Panc1 (cell line): ENCODE results near the gene SDF4. TPM values are rescaled to one million over a fixed set of nuclear protein-coding genes. Genes with fewer than 3 reads are reported as not detected.

Source experiments
- ATAC-seq: fragments of 200-7000 bp; cut with Tn5 transposase; 2 replicates; pipeline ENCODE4 v1.9.1; 2020; ENCODE audit warnings: mild to moderate bottlenecking, moderate library complexity
- BruUV-seq: library from RNA; stranded (reverse); fragments of 400-500 nt; replicated peaks from 2 replicates; lab custom pipeline; 2021; lab: Mats Ljungman, UMichigan
- CTCF ChIA-PET: fragments of 300-600 bp; sonication (Branson Sonifier 250); formaldehyde crosslinking; loops from one replicate; lab custom pipeline; 2022; ENCODE audit warnings: antibody characterized with exemption; lab: Charles Lee
- POLR2A ChIA-PET: fragments of 300-600 bp; sonication (Branson Sonifier 250); formaldehyde crosslinking; loops from one replicate; lab custom pipeline; 2022; ENCODE audit warnings: antibody characterized with exemption; lab: Charles Lee
- DNase-seq: peaks from one replicate; pipeline ENCODE4 v3.0.0-alpha.2; 2010; ENCODE audit warnings: low read depth, low spot score
- H3K27ac ChIP-seq: 2 replicates; pipeline ENCODE4 v1.5.1; 2011; ENCODE audit warnings: mild to moderate bottlenecking, low read length, inconsistent platforms
- H3K27me3 ChIP-seq: fragments of 200-500 bp; sonication (Bioruptor generic); 2 replicates; pipeline ENCODE4 v1.6.0; 2014; ENCODE audit warnings: low read length, inconsistent platforms; ENCODE audit not compliant: control insufficient read depth, insufficient read depth
- H3K36me3 ChIP-seq: fragments of 200-500 bp; sonication (Bioruptor generic); 2 replicates; pipeline ENCODE4 v1.5.1; 2014; ENCODE audit warnings: inconsistent platforms, mild to moderate bottlenecking, low read length, moderate library complexity; ENCODE audit not compliant: control insufficient read depth, insufficient read depth
- H3K4me1 ChIP-seq: 2 replicates; pipeline ENCODE4 v1.5.1; 2011; ENCODE audit warnings: inconsistent platforms, mild to moderate bottlenecking, low read length, moderate library complexity; ENCODE audit not compliant: control insufficient read depth, insufficient read depth
- H3K4me3 ChIP-seq, 2 experiments: 2 replicates each; pipeline ENCODE4 v1.5.1; 2011 to 2012; ENCODE audit warnings: low read depth in 2 of 2, low read length in 2 of 2, mild to moderate bottlenecking in 2 of 2, inconsistent platforms in 1 of 2, moderate library complexity in 1 of 2
- H3K9me3 ChIP-seq: fragments of 200-500 bp; sonication (Bioruptor generic); 2 replicates; pipeline ENCODE4 v1.5.1; 2014; ENCODE audit warnings: low read depth, mild to moderate bottlenecking, inconsistent platforms, low read length, moderate library complexity; ENCODE audit not compliant: control insufficient read depth, insufficient read depth
- POLR2AphosphoS5 ChIP-seq: IDR thresholded peaks from 2 replicates; pipeline ENCODE4 v1.6.1; 2012; ENCODE audit warnings: mild to moderate bottlenecking, low read depth, low read length, moderate library complexity
- SIN3A ChIP-seq: IDR thresholded peaks from 2 replicates; pipeline ENCODE4 v1.6.1; 2012; ENCODE audit warnings: low read depth, mild to moderate bottlenecking, low read length, moderate library complexity, borderline replicate concordance; ENCODE audit not compliant: insufficient read depth
- TCF7L2 ChIP-seq: IDR thresholded peaks from 2 replicates; pipeline ENCODE4 v1.6.1; 2011; ENCODE audit warnings: mild to moderate bottlenecking, low read depth, low read length, inconsistent platforms
- in situ Hi-C: cut with HindIII; loops from 2 replicates; pipeline ENCODE4 v1.10.0; 2016; ENCODE audit warnings: low sequenced_read_pairs, low pct_unique_long_range_greater_than_20kb
- intact Hi-C: fragments of 100-400 bp; cut with micrococcal nuclease; formaldehyde crosslinking; loops from one replicate; pipeline ENCODE4 v1.10.0; 2022; ENCODE audit not compliant: unreplicated experiment
- total RNA-seq: library from RNA; stranded (reverse); gene quantifications from one replicate; pipeline ENCODE4 v1.2.1, GENCODE V29; 2021; ENCODE audit not compliant: unreplicated experiment
- TF ChIP-seq, protein P1 (sequence below): fragments of 450-650 bp; IDR thresholded peaks from 2 replicates; pipeline ENCODE4 v1.5.1; 2017; ENCODE audit warnings: mild to moderate bottlenecking
- TF ChIP-seq, protein P2 (sequence below), 2 experiments: IDR thresholded peaks; 2 replicates each; pipeline ENCODE4 v1.6.1; 2011 to 2012; ENCODE audit warnings: low read depth in 2 of 2, control low read depth in 1 of 2, low read length in 1 of 2, mild to moderate bottlenecking in 1 of 2, moderate library complexity in 1 of 2; ENCODE audit not compliant: insufficient read depth in 1 of 2

The SDF4 gene
- total RNA-seq, 1 experiment from 2014 or later: 335 TPM

GRCh38 chr1:1208713-1209433, 22.9 kb downstream of the SDF4 start:
- no TSS peak for BruUV-seq
- H3K27me3 ChIP-seq: no peaks in the 10 kb centered on the region
- ChIA-PET POLR2A (no interaction called here), CTCF (interaction anchor here (0.7 kb wide), 2 partner anchors 29 to 83 kb away, joined by 3 to 7 read pairs; no protein-coding TSS in a partner anchor)
- intact Hi-C loops: no loop called here
- H3K4me3 ChIP-seq: no peak overlapping the region
- in situ Hi-C loops: no loop called here
- H3K27ac ChIP-seq: no peak overlapping the region
- H3K9me3 ChIP-seq: no peaks in the 10 kb centered on the region
- ATAC-seq: no peak
- no peak for DNase-seq
- peaks cover 11% of the 10 kb centered on the region for H3K4me1 ChIP-seq
- no peaks in the 10 kb centered on the region for H3K36me3 ChIP-seq
- TF ChIP-seq POLR2AphosphoS5 (no peak), SIN3A (no peak)
- TF ChIP-seq, protein P1, sequence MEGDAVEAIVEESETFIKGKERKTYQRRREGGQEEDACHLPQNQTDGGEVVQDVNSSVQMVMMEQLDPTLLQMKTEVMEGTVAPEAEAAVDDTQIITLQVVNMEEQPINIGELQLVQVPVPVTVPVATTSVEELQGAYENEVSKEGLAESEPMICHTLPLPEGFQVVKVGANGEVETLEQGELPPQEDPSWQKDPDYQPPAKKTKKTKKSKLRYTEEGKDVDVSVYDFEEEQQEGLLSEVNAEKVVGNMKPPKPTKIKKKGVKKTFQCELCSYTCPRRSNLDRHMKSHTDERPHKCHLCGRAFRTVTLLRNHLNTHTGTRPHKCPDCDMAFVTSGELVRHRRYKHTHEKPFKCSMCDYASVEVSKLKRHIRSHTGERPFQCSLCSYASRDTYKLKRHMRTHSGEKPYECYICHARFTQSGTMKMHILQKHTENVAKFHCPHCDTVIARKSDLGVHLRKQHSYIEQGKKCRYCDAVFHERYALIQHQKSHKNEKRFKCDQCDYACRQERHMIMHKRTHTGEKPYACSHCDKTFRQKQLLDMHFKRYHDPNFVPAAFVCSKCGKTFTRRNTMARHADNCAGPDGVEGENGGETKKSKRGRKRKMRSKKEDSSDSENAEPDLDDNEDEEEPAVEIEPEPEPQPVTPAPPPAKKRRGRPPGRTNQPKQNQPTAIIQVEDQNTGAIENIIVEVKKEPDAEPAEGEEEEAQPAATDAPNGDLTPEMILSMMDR: no peak
- TF ChIP-seq, protein P2, sequence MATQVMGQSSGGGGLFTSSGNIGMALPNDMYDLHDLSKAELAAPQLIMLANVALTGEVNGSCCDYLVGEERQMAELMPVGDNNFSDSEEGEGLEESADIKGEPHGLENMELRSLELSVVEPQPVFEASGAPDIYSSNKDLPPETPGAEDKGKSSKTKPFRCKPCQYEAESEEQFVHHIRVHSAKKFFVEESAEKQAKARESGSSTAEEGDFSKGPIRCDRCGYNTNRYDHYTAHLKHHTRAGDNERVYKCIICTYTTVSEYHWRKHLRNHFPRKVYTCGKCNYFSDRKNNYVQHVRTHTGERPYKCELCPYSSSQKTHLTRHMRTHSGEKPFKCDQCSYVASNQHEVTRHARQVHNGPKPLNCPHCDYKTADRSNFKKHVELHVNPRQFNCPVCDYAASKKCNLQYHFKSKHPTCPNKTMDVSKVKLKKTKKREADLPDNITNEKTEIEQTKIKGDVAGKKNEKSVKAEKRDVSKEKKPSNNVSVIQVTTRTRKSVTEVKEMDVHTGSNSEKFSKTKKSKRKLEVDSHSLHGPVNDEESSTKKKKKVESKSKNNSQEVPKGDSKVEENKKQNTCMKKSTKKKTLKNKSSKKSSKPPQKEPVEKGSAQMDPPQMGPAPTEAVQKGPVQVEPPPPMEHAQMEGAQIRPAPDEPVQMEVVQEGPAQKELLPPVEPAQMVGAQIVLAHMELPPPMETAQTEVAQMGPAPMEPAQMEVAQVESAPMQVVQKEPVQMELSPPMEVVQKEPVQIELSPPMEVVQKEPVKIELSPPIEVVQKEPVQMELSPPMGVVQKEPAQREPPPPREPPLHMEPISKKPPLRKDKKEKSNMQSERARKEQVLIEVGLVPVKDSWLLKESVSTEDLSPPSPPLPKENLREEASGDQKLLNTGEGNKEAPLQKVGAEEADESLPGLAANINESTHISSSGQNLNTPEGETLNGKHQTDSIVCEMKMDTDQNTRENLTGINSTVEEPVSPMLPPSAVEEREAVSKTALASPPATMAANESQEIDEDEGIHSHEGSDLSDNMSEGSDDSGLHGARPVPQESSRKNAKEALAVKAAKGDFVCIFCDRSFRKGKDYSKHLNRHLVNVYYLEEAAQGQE (IDR thresholded peaks at IDR 0.05; ENCODE audit: insufficient read depth in 1 of 2, low read depth in 2 of 2, low read length in 1 of 2): no peak

GRCh38 chr1:1207571-1207892, 24.3 kb downstream of the SDF4 start:
- DNase-seq (no peak), ATAC-seq (no peak)
- intact Hi-C loops (no loop called here), in situ Hi-C loops (no loop called here)
- CTCF ChIA-PET: no interaction called here
- Histone ChIP-seq H3K4me1 (peaks cover 11% of the 10 kb centered on the region), H3K27ac (no peak overlapping the region), H3K4me3 (no peak overlapping the region), H3K27me3 (no peaks in the 10 kb centered on the region), H3K36me3 (no peaks in the 10 kb centered on the region), H3K9me3 (no peaks in the 10 kb centered on the region)
- no TSS peak for BruUV-seq
- POLR2A ChIA-PET: no interaction called here
- no peak for TF ChIP-seq TCF7L2
- no peak for TF ChIP-seq POLR2AphosphoS5
- TF ChIP-seq, protein P2 (IDR thresholded peaks at IDR 0.05; ENCODE audit: insufficient read depth in 1 of 2, low read depth in 2 of 2, low read length in 1 of 2): no peak
- no peak for TF ChIP-seq SIN3A
- TF ChIP-seq, protein P1: no peak
